ENCODE data around the gene TMEM121. TPM values are rescaled to one million over a fixed set of nuclear protein-coding genes. Genes with fewer than 3 reads are reported as not detected.
"Not testable (repeated sequence)": the region's sequence is repeated elsewhere in the genome, so short reads cannot be mapped to it uniquely, and the experiment has no call there.

TMEM121 gene
- total RNA-seq, 1 donor from 2014 or later, result 3.1 TPM

DNA sequence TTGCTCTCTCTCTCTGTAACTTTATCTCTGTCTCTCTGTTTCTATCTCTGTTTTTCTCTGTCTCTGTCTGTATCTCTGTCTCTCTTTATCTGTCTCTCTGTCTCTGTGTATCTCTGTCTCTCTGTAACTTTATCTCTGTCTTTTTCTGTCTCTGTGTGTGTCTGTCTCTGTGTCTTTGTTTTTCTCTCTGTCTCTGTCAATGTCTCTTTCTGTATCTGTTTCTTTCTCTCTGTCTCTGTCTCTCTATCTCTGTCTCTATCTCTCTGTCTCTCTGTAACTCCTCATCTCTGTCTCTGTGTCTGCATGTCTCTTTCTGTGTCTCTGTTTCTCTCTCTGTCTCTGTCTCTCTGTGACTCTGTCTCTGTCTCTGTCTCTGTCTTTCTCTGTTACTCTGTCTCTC is 51.7 kb downstream of the TMEM121 start:
- Histone ChIP-seq H3K36me3 (ENCODE audit: control insufficient read depth in 3 of 3, insufficient read depth in 3 of 3, low read length in 3 of 3) (no peaks in the 10 kb centered on the region), H3K27ac (ENCODE audit: low read depth, low read length) (no peak overlapping the region), H3K9ac (ENCODE audit: low read depth in 1 of 3, low read length in 3 of 3) (no peak overlapping the region), H3K4me3 (ENCODE audit: low read length in 3 of 3) (no peak overlapping the region), H3K9me3 (ENCODE audit: control insufficient read depth in 3 of 3, low read length in 3 of 3) (peaks cover 0 to 4% (median 3%) of the 10 kb centered on the region in 3 donors), H3K27me3 (ENCODE audit: control insufficient read depth in 3 of 3, insufficient read depth in 3 of 3, low read length in 3 of 3) (no peaks in the 10 kb centered on the region), H3K4me1 (ENCODE audit: control insufficient read depth in 3 of 3, insufficient read depth in 3 of 3, low read length in 3 of 3) (no peaks in the 10 kb centered on the region)

DNA sequence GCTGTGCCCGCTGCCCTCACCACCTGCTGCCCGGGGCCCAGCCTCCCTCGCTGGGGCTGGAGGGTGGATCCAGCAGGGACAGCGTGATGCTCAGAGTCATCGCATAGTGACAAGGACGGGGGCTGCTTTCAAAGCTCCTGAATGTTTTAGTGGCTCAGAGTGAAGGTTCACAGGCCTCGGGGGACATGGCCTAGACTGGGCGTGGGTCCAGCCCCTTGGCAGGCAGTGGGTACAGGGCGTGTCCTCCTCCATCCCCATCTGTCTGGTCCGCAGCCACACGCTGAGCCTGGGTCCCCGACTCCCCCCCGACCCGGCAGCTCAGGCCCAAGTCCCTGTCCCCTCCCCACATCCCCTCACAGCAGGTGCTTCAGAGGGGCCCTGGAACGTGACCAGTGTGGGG is 52.8 kb downstream of the TMEM121 start:
- not testable (repeated sequence) for H3K36me3 ChIP-seq (ENCODE audit: control insufficient read depth in 3 of 3, insufficient read depth in 3 of 3, low read length in 3 of 3); H3K9me3 ChIP-seq (ENCODE audit: control insufficient read depth in 3 of 3, low read length in 3 of 3); H3K9ac ChIP-seq (ENCODE audit: low read depth in 1 of 3, low read length in 3 of 3); H3K27me3 ChIP-seq (ENCODE audit: control insufficient read depth in 3 of 3, insufficient read depth in 3 of 3, low read length in 3 of 3); H3K27ac ChIP-seq (ENCODE audit: low read depth, low read length); H3K4me1 ChIP-seq (ENCODE audit: control insufficient read depth in 3 of 3, insufficient read depth in 3 of 3, low read length in 3 of 3); H3K4me3 ChIP-seq (ENCODE audit: low read length in 3 of 3)

Other genes starting within 250 kb of the TMEM121 start
- 38.1 TPM for gene BRF1, start 225.6 kb upstream of the TMEM121 start, total RNA-seq
- gene PACS2, start 211.8 kb upstream of the TMEM121 start, total RNA-seq, result 60.0 TPM
- under 0.01 TPM for gene TEX22, start 128.0 kb upstream of the TMEM121 start, total RNA-seq
- gene MTA1, start 106.8 kb upstream of the TMEM121 start, total RNA-seq, result 19.3 TPM
- gene CRIP2, start 51.8 kb upstream of the TMEM121 start, total RNA-seq, result 77.8 TPM
- 5.2 TPM for gene CRIP1, start 39.7 kb upstream of the TMEM121 start, total RNA-seq
- 2.1 TPM for gene TEDC1, start 35.3 kb upstream of the TMEM121 start, total RNA-seq

All from skeletal muscle tissue (tissue), 4 donors.